ENCODE results near the gene WWOX.

WWOX gene

GRCh38 chr16:78353640-78354275 lies 254.3 kb downstream of the WWOX start:
- TF ChIP-seq RARB (CRISPR knock-in tag; IDR thresholded peaks at IDR 0.05) (no peak), PATZ1 (CRISPR knock-in tag; IDR thresholded peaks at IDR 0.05; ENCODE audit: borderline replicate concordance) (no peak), SNAI2 (CRISPR knock-in tag; IDR thresholded peaks at IDR 0.05) (no peak), ARNTL (CRISPR knock-in tag; IDR thresholded peaks at IDR 0.05; ENCODE audit: borderline replicate concordance, low read depth) (no peak), TOX (CRISPR knock-in tag; IDR thresholded peaks at IDR 0.05; ENCODE audit: borderline replicate concordance) (no peak), GLIS3 (CRISPR knock-in tag; IDR thresholded peaks at IDR 0.05) (no peak), ZNF70 (CRISPR knock-in tag; IDR thresholded peaks at IDR 0.05) (no peak), ISL1 (CRISPR knock-in tag; IDR thresholded peaks at IDR 0.05) (no peak), ESRRG (CRISPR knock-in tag; IDR thresholded peaks at IDR 0.05) (no peak), ZNF8 (CRISPR knock-in tag; IDR thresholded peaks at IDR 0.05) (no peak), CSDC2 (CRISPR knock-in tag; IDR thresholded peaks at IDR 0.05) (no peak), OSR1 (CRISPR knock-in tag; IDR thresholded peaks at IDR 0.05) (no peak), PPARA (CRISPR knock-in tag; IDR thresholded peaks at IDR 0.05; ENCODE audit: borderline replicate concordance) (no peak), CREB5 (CRISPR knock-in tag; IDR thresholded peaks at IDR 0.05; ENCODE audit: low read depth) (no peak)

GRCh38 chr16:78362524-78363135 lies 263.2 kb downstream of the WWOX start:
- TF ChIP-seq RARB (CRISPR knock-in tag; IDR thresholded peaks at IDR 0.05) (no peak), TSHZ2 (CRISPR knock-in tag; IDR thresholded peaks at IDR 0.05) (no peak), BACH2 (CRISPR knock-in tag; IDR thresholded peaks at IDR 0.05; ENCODE audit: borderline replicate concordance) (no peak), ISL1 (CRISPR knock-in tag; IDR thresholded peaks at IDR 0.05) (no peak), ZFP30 (CRISPR knock-in tag; IDR thresholded peaks at IDR 0.05) (no peak), CREB5 (CRISPR knock-in tag; IDR thresholded peaks at IDR 0.05; ENCODE audit: low read depth) (no peak), SNAI2 (CRISPR knock-in tag; IDR thresholded peaks at IDR 0.05) (no peak), PATZ1 (CRISPR knock-in tag; IDR thresholded peaks at IDR 0.05; ENCODE audit: borderline replicate concordance) (no peak), TOX (CRISPR knock-in tag; IDR thresholded peaks at IDR 0.05; ENCODE audit: borderline replicate concordance) (no peak), POU6F1 (CRISPR knock-in tag; IDR thresholded peaks at IDR 0.05; ENCODE audit: borderline replicate concordance, low read depth) (no peak), ZC3H10 (CRISPR knock-in tag; IDR thresholded peaks at IDR 0.05) (no peak), ZFP3 (CRISPR knock-in tag; IDR thresholded peaks at IDR 0.05) (no peak), ZNF565 (CRISPR knock-in tag; conservative IDR thresholded peaks at IDR 0.05; ENCODE audit: low read depth) (no peak), CSRNP3 (CRISPR knock-in tag; IDR thresholded peaks at IDR 0.05) (no peak), ZNF8 (CRISPR knock-in tag; IDR thresholded peaks at IDR 0.05) (no peak), ARNTL (CRISPR knock-in tag; IDR thresholded peaks at IDR 0.05; ENCODE audit: borderline replicate concordance, low read depth) (no peak), OSR1 (CRISPR knock-in tag; IDR thresholded peaks at IDR 0.05) (no peak), ZNF70 (CRISPR knock-in tag; IDR thresholded peaks at IDR 0.05) (no peak), TCF4 (CRISPR knock-in tag; IDR thresholded peaks at IDR 0.05; ENCODE audit: borderline replicate concordance) (no peak)
- no peak for ATAC-seq

More at GRCh38 chr16:78353640-78354275, 254.3 kb downstream of the WWOX start:
- no peak for ATAC-seq

Measured in SK-N-SH treated with all-trans-retinoic acid at 6 μM for 48 hours (cell line).